H1 (cell line): ENCODE data around the gene HADHB. TPM values are rescaled to one million over a fixed set of nuclear protein-coding genes. Genes with fewer than 3 reads are reported as not detected.
A peak's percentile ranks its signal among the peaks of the same experiment; 100 is the strongest.

ENCODE experiments used
- CTCF ChIA-PET: fragments of 300-600 bp; sonication (Branson Sonifier 250); formaldehyde crosslinking; loops from one replicate; lab custom pipeline; 2021; ENCODE audit not compliant: partially characterized antibody; lab: Charles Lee
- POLR2A ChIA-PET: fragments of 300-600 bp; sonication (Branson Sonifier 250); formaldehyde crosslinking; loops from one replicate; lab custom pipeline; 2021; ENCODE audit warnings: inconsistent platforms; ENCODE audit not compliant: partially characterized antibody; lab: Charles Lee
- DNase-seq, 2 experiments: peaks; one replicate each; pipeline versions ENCODE4 v3.0.0 to v3.0.0-alpha.2; 2010 to 2022; ENCODE audit warnings: low spot score in 2 of 2, low read depth in 1 of 2, mixed read lengths in 1 of 2
- FAIRE-seq: peaks from 2 replicates; lab custom pipeline; 2011; peaks lifted over from hg19 to GRCh38; lab: Jason Lieb, UNC
- H2AFZ ChIP-seq: 2 replicates; pipeline ENCODE4 v1.8.1; 2012; ENCODE audit warnings: low read length, inconsistent platforms
- H2AK5ac ChIP-seq: 2 replicates; pipeline ENCODE4 v1.6.1; 2013; ENCODE audit warnings: low read depth, low read length
- H2BK120ac ChIP-seq: replicated peaks from 2 replicates; pipeline ENCODE3; 2013; ENCODE audit warnings: low read depth, low read length, inconsistent platforms
- H2BK12ac ChIP-seq: 2 replicates; pipeline ENCODE4 v1.6.1; 2013; ENCODE audit warnings: low read depth, low read length
- H2BK15ac ChIP-seq: 2 replicates; pipeline ENCODE4 v1.6.1; 2013; ENCODE audit warnings: low read length
- H2BK20ac ChIP-seq: 2 replicates; pipeline ENCODE4 v1.6.1; 2013; ENCODE audit warnings: low read length
- H2BK5ac ChIP-seq: 2 replicates; pipeline ENCODE4 v1.6.1; 2013; ENCODE audit warnings: low read depth, low read length
- H3K14ac ChIP-seq: 2 replicates; pipeline ENCODE4 v1.6.1; 2013; ENCODE audit warnings: inconsistent platforms; ENCODE audit not compliant: insufficient read length
- H3K18ac ChIP-seq: 2 replicates; pipeline ENCODE4 v1.6.1; 2013; ENCODE audit warnings: low read length; ENCODE audit errors: extremely low read depth
- H3K23ac ChIP-seq: 2 replicates; pipeline ENCODE4 v1.6.1; 2013; ENCODE audit warnings: inconsistent platforms; ENCODE audit not compliant: insufficient read length
- H3K23me2 ChIP-seq: 2 replicates; pipeline ENCODE4 v1.6.1; 2013; ENCODE audit warnings: low read depth, low read length
- H3K27ac ChIP-seq: 2 replicates; pipeline ENCODE4 v1.6.1; 2011; ENCODE audit warnings: low read depth, low read length, inconsistent platforms
- H3K27me3 ChIP-seq, 4 experiments: replicated peaks in 1 of 4; 1 replicate in 1 of 4; 2 replicates in 3 of 4; pipeline versions ENCODE4 v1.6.1 to v1.8.1; 2011 to 2013; ENCODE audit warnings: low read length in 3 of 4, mild to moderate bottlenecking in 3 of 4, inconsistent platforms in 2 of 4, mixed read lengths in 2 of 4, moderate library complexity in 1 of 4; ENCODE audit not compliant: control insufficient read depth in 3 of 4, insufficient read depth in 3 of 4; ENCODE audit errors: extremely low read depth in 1 of 4
- H3K36me3 ChIP-seq, 4 experiments: 2 replicates each; pipeline versions ENCODE4 v1.6.1 to v1.8.1; 2011 to 2013; ENCODE audit warnings: mild to moderate bottlenecking in 4 of 4, low read length in 3 of 4, moderate library complexity in 2 of 4, control low read depth in 1 of 4, inconsistent platforms in 1 of 4; ENCODE audit not compliant: insufficient read depth in 4 of 4, control insufficient read depth in 2 of 4
- H3K4ac ChIP-seq: replicated peaks from 2 replicates; pipeline ENCODE3; 2013; ENCODE audit warnings: low read length, low read depth, mixed read lengths, inconsistent platforms; ENCODE audit not compliant: insufficient read length
- H3K4me1 ChIP-seq, 4 experiments: replicated peaks in 1 of 4; 1 replicate in 1 of 4; 2 replicates in 3 of 4; pipeline versions ENCODE4 v1.6.1 to v1.8.1; 2011 to 2013; ENCODE audit warnings: low read length in 3 of 4, inconsistent platforms in 2 of 4, mixed read lengths in 1 of 4; ENCODE audit not compliant: insufficient read depth in 4 of 4, control insufficient read depth in 3 of 4
- H3K4me2 ChIP-seq, 2 experiments: 2 replicates each; pipeline versions ENCODE4 v1.6.1 to v1.8.1; 2011 to 2013; ENCODE audit warnings: low read depth in 2 of 2, low read length in 2 of 2, control low read depth in 1 of 2, inconsistent platforms in 1 of 2, mild to moderate bottlenecking in 1 of 2; ENCODE audit not compliant: insufficient read depth in 1 of 2
- H3K4me3 ChIP-seq, 4 experiments: fragments of 200-600, 300-600 bp in 1 of 4; sonication (generic), shearing (Covaris generic), sonication (Bioruptor Twin) in 1 of 4; 2 replicates each; pipeline versions ENCODE4 v1.5.1 to v1.8.1; 2011 to 2016; ENCODE audit warnings: low read length in 4 of 4, low read depth in 3 of 4, control low read depth in 2 of 4, inconsistent platforms in 2 of 4, mild to moderate bottlenecking in 2 of 4, mixed read lengths in 1 of 4, moderate library complexity in 1 of 4; ENCODE audit not compliant: insufficient read depth in 2 of 4; ENCODE audit errors: extremely low read depth in 1 of 4
- H3K56ac ChIP-seq: replicated peaks from 2 replicates; pipeline ENCODE3; 2013; ENCODE audit warnings: low read depth, mild to moderate bottlenecking, mixed read lengths, low read length, inconsistent platforms; ENCODE audit not compliant: insufficient read length
- H3K79me1 ChIP-seq: 2 replicates; pipeline ENCODE4 v1.6.1; 2013; ENCODE audit warnings: low read depth, low read length, control low read depth
- H3K79me2 ChIP-seq, 2 experiments: 2 replicates each; pipeline versions ENCODE4 v1.6.1 to v1.8.1; 2012 to 2013; ENCODE audit warnings: low read length in 2 of 2, mild to moderate bottlenecking in 2 of 2, inconsistent platforms in 1 of 2; ENCODE audit not compliant: insufficient read depth in 2 of 2, control insufficient read depth in 1 of 2
- H3K9ac ChIP-seq, 4 experiments: replicated peaks in 1 of 4; 1 replicate in 1 of 4; 2 replicates in 3 of 4; pipeline versions ENCODE4 v1.6.1 to v1.8.1; 2011 to 2013; ENCODE audit warnings: low read depth in 3 of 4, low read length in 3 of 4, control low read depth in 2 of 4, mild to moderate bottlenecking in 2 of 4, moderate library complexity in 2 of 4, inconsistent platforms in 1 of 4; ENCODE audit errors: extremely low read depth in 1 of 4
- H3K9me3 ChIP-seq, 2 experiments: 2 replicates each; pipeline versions ENCODE4 v1.6.1 to v1.8.1; 2012 to 2013; ENCODE audit warnings: mild to moderate bottlenecking in 2 of 2, moderate library complexity in 2 of 2, control low read depth in 1 of 2, inconsistent platforms in 1 of 2, low read depth in 1 of 2, low read length in 1 of 2, mixed read lengths in 1 of 2; ENCODE audit not compliant: insufficient read depth in 2 of 2
- H4K20me1 ChIP-seq, 2 experiments: replicated peaks in 1 of 2; 2 replicates each; pipeline versions ENCODE3 to v1.8.1; 2011 to 2013; ENCODE audit warnings: inconsistent platforms in 2 of 2, low read length in 2 of 2, mild to moderate bottlenecking in 1 of 2; ENCODE audit not compliant: insufficient read depth in 2 of 2, control insufficient read depth in 1 of 2
- H4K5ac ChIP-seq: 2 replicates; pipeline ENCODE4 v1.6.1; 2013; ENCODE audit warnings: low read length, low read depth, mixed read lengths, inconsistent platforms; ENCODE audit not compliant: insufficient read length
- H4K8ac ChIP-seq: 2 replicates; pipeline ENCODE4 v1.8.0; 2013; ENCODE audit warnings: mild to moderate bottlenecking, moderate library complexity, low read length, inconsistent platforms; ENCODE audit not compliant: insufficient read depth; ENCODE audit errors: extremely low read depth
- H4K91ac ChIP-seq: replicated peaks from 2 replicates; pipeline ENCODE3; 2013; ENCODE audit warnings: low read length, mixed read lengths, inconsistent platforms; ENCODE audit not compliant: insufficient read length
- BCL11A ChIP-seq, 2 experiments: IDR thresholded peaks; one replicate each; pipeline ENCODE4 v1.6.1; 2011; ENCODE audit warnings: low read depth in 2 of 2, low read length in 2 of 2, mild to moderate bottlenecking in 2 of 2
- CBX8 ChIP-seq: fragments of 300-800, 300-1000 bp; sonication (generic); IDR thresholded peaks from 2 replicates; pipeline ENCODE4 v1.7.1; 2016; ENCODE audit warnings: low read depth, low read length, borderline replicate concordance
- HDAC6 ChIP-seq: IDR thresholded peaks from one replicate; pipeline ENCODE4 v1.7.1; 2012; ENCODE audit warnings: low read depth, mild to moderate bottlenecking, inconsistent platforms, low read length, moderate library complexity
- SAP30 ChIP-seq: fragments of 300-600 bp; sonication (generic); IDR thresholded peaks from 2 replicates; pipeline ENCODE4 v1.7.1; 2012; ENCODE audit warnings: low read length, moderate library complexity, mild to moderate bottlenecking, inconsistent platforms; ENCODE audit not compliant: insufficient read depth, insufficient replicate concordance
- TAF7 ChIP-seq: optimal IDR thresholded peaks from 2 replicates; pipeline ENCODE3; 2011; ENCODE audit warnings: low read depth, mild to moderate bottlenecking, inconsistent platforms, low read length, moderate library complexity, borderline replicate concordance
- WGBS, 2 experiments: shearing (Covaris generic) in 1 of 2; methylation state at CpG; one replicate each; pipeline versions ENCODE4 v1.1.6 to v1.1.7; 2013 to 2015; ENCODE audit warnings: low lambda C conversion rate in 2 of 2, mixed read lengths in 2 of 2, inconsistent platforms in 1 of 2, low coverage in 1 of 2, missing lambda C conversion rate in 1 of 2; ENCODE audit not compliant: insufficient replicate concordance in 2 of 2, insufficient coverage in 1 of 2, insufficient read length in 1 of 2; ENCODE audit errors: extremely low coverage in 1 of 2, missing lambda C conversion rate in 1 of 2; 5-methylcytosine and 5-hydroxymethylcytosine counted together
- polyA plus RNA-seq, 7 experiments: library from polyadenylated mRNA; depleted of rRNA in 3 of 7; stranded (reverse) in 5 of 7; unstranded in 2 of 7; fragments of >200 nt in 5 of 7; fragments of 200-250 nt in 2 of 7; gene quantifications; 1 replicate in 5 of 7; 2 replicates in 1 of 7; 4 replicates in 1 of 7; pipeline versions ENCODE4 v1.2.1 to v1.2.3, GENCODE V29; 2011 to 2013; ENCODE audit warnings: missing spikeins in 2 of 7, mixed read lengths in 2 of 7
- total RNA-seq: library from RNA; stranded (reverse); fragmentation: NEBNext Ultra II Directional; extraction: Animal tissue kit (Norgen Biotek cat#: 25700); gene quantifications from 2 replicates; pipeline ENCODE4 v1.2.1, GENCODE V29; 2021

HADHB gene
- total and polyA plus RNA-seq, 2 of the 8 experiments (the other 6 are each of a cell fraction or from before 2014, with no cell fraction given), result 47.7 to 52.3 TPM

GRCh38 chr2:26245231-26245732 is 543 bp downstream of the HADHB start:
- Histone ChIP-seq H4K20me1 (no peaks in the 10 kb centered on the region), H3K27me3 (no peaks in the 10 kb centered on the region)
- no peak for FAIRE-seq
- no peak for TF ChIP-seq BCL11A (IDR thresholded peaks at IDR 0.05; ENCODE audit: low read depth in 2 of 2, low read length in 2 of 2)
- TF ChIP-seq TAF7, result no peak
- peak; percentile 62 for TF ChIP-seq SAP30
- no peak for TF ChIP-seq HDAC6
- no peak for TF ChIP-seq CBX8

More at GRCh38 chr2:26245231-26245732, 543 bp downstream of the HADHB start:
- Histone ChIP-seq H3K36me3 (no peaks in the 10 kb centered on the region), H2BK5ac (peak overlapping the region; percentile 32; the same call in 1 of the 2 replicates), H3K79me1 (no peaks in the 10 kb centered on the region; the same call in 1 of the 2 replicates), H3K9me3 (no peaks in the 10 kb centered on the region), H4K91ac (no peak overlapping the region), H3K27ac (0 out of 2 replicates have a peak overlapping the region, but pooled peaks have one; percentile 25), H2BK15ac (no peak overlapping the region), H4K8ac (peak overlapping the region; percentile 97), H3K4me1 (peaks cover 0 to 6% (median 1%) of the 10 kb centered on the region in 4 experiments; a peak in 3 of 7 replicates), H2BK120ac (no peak overlapping the region), H3K56ac (peak overlapping the region; percentile 66), H3K4ac (no peak overlapping the region), H3K4me3 (peak overlapping the region; percentile 77 to 98 (median 85)), H3K14ac (no peak overlapping the region), H2AK5ac (no peak overlapping the region), H2AFZ (peak overlapping the region; percentile 45; the same call in 1 of the 2 replicates), H3K79me2 (peaks cover 2 to 80% of the 10 kb centered on the region in 2 experiments; a peak in 3 of 4 replicates), H3K23ac (no peak overlapping the region), H3K18ac (peak overlapping the region; percentile 44), H2BK12ac (no peak overlapping the region), H2BK20ac (no peak overlapping the region), H3K9ac (peak overlapping the region; percentile 70 to 79 (median 72)), H4K5ac (peak overlapping the region; percentile 64), H3K23me2 (peaks cover 10% of the 10 kb centered on the region), H3K4me2 (peak overlapping the region; percentile 77 to 83)
- 4% methylated on average over 21 of the region's 21 CpGs; no CpG with 5 or more reads in 1 of the 2 experiments for WGBS, 2 experiments
- CTCF ChIA-PET, result interaction anchor here (0.7 to 2.3 kb wide), 5 partner anchors 9 to 86 kb away, joined by 3 to 8 read pairs (median 4); no protein-coding TSS in a partner anchor
- no peak for DNase-seq
- POLR2A ChIA-PET, result interaction anchor here (0.8 to 5.1 kb wide), 13 partner anchors 12 to 363 kb away, joined by 3 to 37 read pairs (median 5); partner anchors contain the start of gene SELENOI
